Kidney epithelial cell (primary cell): ENCODE results near the gene SNCAIP. TPM values are rescaled to one million over a fixed set of nuclear protein-coding genes. Genes with fewer than 3 reads are reported as not detected.

Experiments used
- DNase-seq: peaks from one replicate; pipeline ENCODE4 v3.0.0-alpha.2; 2010; ENCODE audit warnings: low read depth
- H3K27me3 ChIP-seq: 2 replicates; pipeline ENCODE4 v1.6.0; 2011; ENCODE audit warnings: low read length; ENCODE audit not compliant: control insufficient read depth, insufficient read depth
- H3K36me3 ChIP-seq: 2 replicates; pipeline ENCODE4 v1.5.1; 2011; ENCODE audit warnings: low read length; ENCODE audit not compliant: control insufficient read depth, insufficient read depth
- H3K4me3 ChIP-seq: 2 replicates; pipeline ENCODE4 v1.5.1; 2011; ENCODE audit warnings: low read depth, mild to moderate bottlenecking, control low read depth, low read length
- CTCF ChIP-seq: IDR thresholded peaks from 2 replicates; pipeline ENCODE4 v1.5.1; 2011; ENCODE audit warnings: mild to moderate bottlenecking, moderate library complexity, low read length, control low read depth, inconsistent platforms; ENCODE audit not compliant: insufficient read depth, poor library complexity, severe bottlenecking
- total RNA-seq: library from RNA; depleted of rRNA; stranded (reverse); fragments of >200 nt; gene quantifications from 2 replicates; pipeline ENCODE4 v1.2.3, GENCODE V29; 2015

The SNCAIP gene
- total RNA-seq, 1 donor from 2014 or later, result 3.1 TPM

GRCh38 chr5:122366501-122366900 is 54.5 kb downstream of the SNCAIP start:
- no peaks in the 10 kb centered on the region for H3K27me3 ChIP-seq
- H3K36me3 ChIP-seq, result no peaks in the 10 kb centered on the region
- no peak overlapping the region for H3K4me3 ChIP-seq
- TF ChIP-seq CTCF, result no peak
- DNase-seq, result no peak

GRCh38 chr5:122367456-122367855 is 55.4 kb downstream of the SNCAIP start:
- H3K4me3 ChIP-seq, result no peak overlapping the region
- no peak for TF ChIP-seq CTCF
- no peaks in the 10 kb centered on the region for H3K27me3 ChIP-seq
- DNase-seq, result no peak
- H3K36me3 ChIP-seq, result no peaks in the 10 kb centered on the region

- TF ChIP-seq CTCF, result no peak
- Histone ChIP-seq H3K4me3 (no peak overlapping the region), H3K27me3 (no peaks in the 10 kb centered on the region), H3K36me3 (no peaks in the 10 kb centered on the region)
- DNase-seq, result no peak
Measured at GRCh38 chr5:122368510-122369251, 56.6 kb downstream of the SNCAIP start.

GRCh38 chr5:122369253-122369815 is 57.3 kb downstream of the SNCAIP start:
- Histone ChIP-seq H3K4me3 (no peak overlapping the region), H3K27me3 (no peaks in the 10 kb centered on the region), H3K36me3 (no peaks in the 10 kb centered on the region)
- TF ChIP-seq CTCF, result no peak
- no peak for DNase-seq

GRCh38 chr5:122371511-122372151 is 59.6 kb downstream of the SNCAIP start:
- TF ChIP-seq CTCF, result no peak
- no peaks in the 10 kb centered on the region for H3K36me3 ChIP-seq
- H3K4me3 ChIP-seq, result no peak overlapping the region
- H3K27me3 ChIP-seq, result no peaks in the 10 kb centered on the region
- DNase-seq, result no peak
